Loucy (cell line): ENCODE measurements around the gene APOM.

Experiments
- H2AFZ ChIP-seq: fragments of 200-600 bp; sonication (generic); 2 replicates; pipeline ENCODE4 v1.6.0; 2016; ENCODE audit warnings: antibody characterized with exemption, mild to moderate bottlenecking, low read length, moderate library complexity
- H3F3A ChIP-seq: fragments of 200-600 bp; 2 replicates; pipeline ENCODE4 v1.6.0; 2016; ENCODE audit warnings: antibody characterized with exemption, low read depth, mild to moderate bottlenecking
- H3K27me3 ChIP-seq: fragments of 200-600 bp; sonication (generic); 2 replicates; pipeline ENCODE4 v1.6.1; 2014; ENCODE audit warnings: low read length, mild to moderate bottlenecking; ENCODE audit not compliant: insufficient read depth, poor library complexity, severe bottlenecking
- H3K36me3 ChIP-seq: fragments of 200-600 bp; sonication (generic); 2 replicates; pipeline ENCODE4 v1.6.1; 2016; ENCODE audit warnings: low read length; ENCODE audit not compliant: insufficient read depth
- H3K4me1 ChIP-seq: fragments of 200-600 bp; sonication (generic); 2 replicates; pipeline ENCODE4 v1.5.1; 2014; ENCODE audit warnings: low read length, mild to moderate bottlenecking; ENCODE audit not compliant: insufficient read depth, poor library complexity, severe bottlenecking
- H3K4me2 ChIP-seq: fragments of 200-600 bp; sonication (generic); 2 replicates; pipeline ENCODE4 v1.6.0; 2014; ENCODE audit warnings: antibody characterized with exemption, low read length, low read depth, mild to moderate bottlenecking; ENCODE audit not compliant: poor library complexity, severe bottlenecking
- H3K4me3 ChIP-seq: fragments of 200-600 bp; sonication (generic); 2 replicates; pipeline ENCODE4 v1.5.1; 2014; ENCODE audit warnings: low read length, mild to moderate bottlenecking, mixed read lengths; ENCODE audit not compliant: poor library complexity, severe bottlenecking
- H3K79me2 ChIP-seq: fragments of 200-600 bp; sonication (generic); 2 replicates; pipeline ENCODE4 v1.6.1; 2014; ENCODE audit warnings: low read length; ENCODE audit not compliant: insufficient read depth
- H3K9ac ChIP-seq: fragments of 200-600 bp; sonication (generic); 2 replicates; pipeline ENCODE4 v1.6.0; 2014; ENCODE audit warnings: mild to moderate bottlenecking, low read depth, low read length, moderate library complexity; ENCODE audit not compliant: poor library complexity, severe bottlenecking
- H3K9me2 ChIP-seq: fragments of 200-600 bp; sonication (generic); replicated peaks from 2 replicates; pipeline ENCODE4 v1.6.1; 2016; ENCODE audit warnings: low read depth, low read length, mixed read lengths
- H3K9me3 ChIP-seq: fragments of 200-600 bp; sonication (generic); 2 replicates; pipeline ENCODE4 v1.6.1; 2014; ENCODE audit warnings: mild to moderate bottlenecking, antibody characterized with exemption, low read length, low read depth; ENCODE audit not compliant: insufficient read depth
- H4K20me1 ChIP-seq: fragments of 200-600 bp; sonication (generic); 2 replicates; pipeline ENCODE4 v1.6.0; 2014; ENCODE audit warnings: antibody characterized with exemption, low read length, mild to moderate bottlenecking; ENCODE audit not compliant: insufficient read depth, poor library complexity, severe bottlenecking
- CTCF ChIP-seq: fragments of 200-600 bp; sonication (generic); conservative IDR thresholded peaks from 2 replicates; pipeline ENCODE4 v1.5.1; 2014; ENCODE audit warnings: mild to moderate bottlenecking, antibody characterized with exemption, low read length
- EZH2phosphoT487 ChIP-seq: fragments of 200-600 bp; IDR thresholded peaks from 2 replicates; pipeline ENCODE4 v1.6.1; 2018; ENCODE audit warnings: antibody characterized with exemption, mild to moderate bottlenecking, moderate library complexity, borderline replicate concordance

APOM gene

GRCh38 chr6:31610968-31611367, 44.7 kb upstream of the APOM start:
- no peak overlapping the region for H2AFZ ChIP-seq
- H3K4me1 ChIP-seq, result peaks cover 24% of the 10 kb centered on the region
- H3K9me3 ChIP-seq, result no peaks in the 10 kb centered on the region
- TF ChIP-seq CTCF (no peak), EZH2phosphoT487 (no peak)
- H3K79me2 ChIP-seq, result peaks cover 13% of the 10 kb centered on the region
- no peaks in the 10 kb centered on the region for H3K27me3 ChIP-seq
- H3K36me3 ChIP-seq, result no peaks in the 10 kb centered on the region
- no peak overlapping the region for H3K9ac ChIP-seq
- H4K20me1 ChIP-seq, result no peaks in the 10 kb centered on the region
- H3K4me3 ChIP-seq, result no peak overlapping the region
- peaks cover 4% of the 10 kb centered on the region; the same call in 1 of the 2 replicates for H3F3A ChIP-seq
- no peak overlapping the region for H3K4me2 ChIP-seq
- no peaks in the 10 kb centered on the region for H3K9me2 ChIP-seq

- peaks cover 39% of the 10 kb centered on the region for H3K4me1 ChIP-seq
- H2AFZ ChIP-seq, result no peak overlapping the region
- H3K79me2 ChIP-seq, result peaks cover 42% of the 10 kb centered on the region
- H3K4me2 ChIP-seq, result peak overlapping the region; percentile 97
- no peaks in the 10 kb centered on the region for H3K36me3 ChIP-seq
- no peaks in the 10 kb centered on the region for H3K9me3 ChIP-seq
- no peaks in the 10 kb centered on the region for H3K9me2 ChIP-seq
- no peaks in the 10 kb centered on the region for H4K20me1 ChIP-seq
- no peak for TF ChIP-seq CTCF
- TF ChIP-seq EZH2phosphoT487, result no peak
- H3K27me3 ChIP-seq, result no peaks in the 10 kb centered on the region
- H3K9ac ChIP-seq, result peak overlapping the region; percentile 98
- H3K4me3 ChIP-seq, result peak overlapping the region; percentile 81
- peaks cover 10% of the 10 kb centered on the region; the same call in 1 of the 2 replicates for H3F3A ChIP-seq
Measured at GRCh38 chr6:31614075-31614619, 41.5 kb upstream of the APOM start.

GRCh38 chr6:31614684-31615578, 40.8 kb upstream of the APOM start, which contains the start of gene AIF1:
TSS of gene AIF1 (plus strand) at chr6:31615234. CDS start at chr6:31615330, 96 bp downstream.
- H3K4me3 ChIP-seq, result peak within 1 kb of the TSS; percentile 81
- H3K79me2 ChIP-seq, result peaks cover 46% of the 10 kb centered on the region
- no peaks in the 10 kb centered on the region for H3K9me2 ChIP-seq
- H3K36me3 ChIP-seq, result no peaks in the 10 kb centered on the region
- no peaks in the 10 kb centered on the region for H3K27me3 ChIP-seq
- H3K9ac ChIP-seq, result peak within 1 kb of the TSS; percentile 98
- H3F3A ChIP-seq, result peaks cover 12% of the 10 kb centered on the region; the same call in 1 of the 2 replicates
- H4K20me1 ChIP-seq, result no peaks in the 10 kb centered on the region
- H3K9me3 ChIP-seq, result no peaks in the 10 kb centered on the region
- no peak for TF ChIP-seq CTCF
- TF ChIP-seq EZH2phosphoT487, result no peak
- H3K4me2 ChIP-seq, result peak within 1 kb of the TSS; percentile 97
- H3K4me1 ChIP-seq, result peaks cover 40% of the 10 kb centered on the region
- H2AFZ ChIP-seq, result peak within 1 kb of the TSS; percentile 25; the same call in 1 of the 2 replicates
